Activated CD8-positive, alpha-beta memory T cell treated with anti-CD3 and anti-CD28 coated beads for 36 hours (primary cell): ENCODE results near the gene OR4A47. TPM values are rescaled to one million over a fixed set of nuclear protein-coding genes. Genes with fewer than 3 reads are reported as not detected.
"Not testable (repeated sequence)": the region's sequence is repeated elsewhere in the genome, so short reads cannot be mapped to it uniquely, and the experiment has no call there.

ENCODE experiments used
- CTCF ChIA-PET: fragments of 350-600 bp; sonication (Branson Sonifier 250); formaldehyde crosslinking; loops from one replicate; lab custom pipeline; 2021; ENCODE audit warnings: antibody characterized with exemption; lab: Charles Lee
- POLR2A ChIA-PET: fragments of 350-600 bp; sonication (Branson Sonifier 250); formaldehyde crosslinking; loops from one replicate; lab custom pipeline; 2021; ENCODE audit warnings: antibody characterized with exemption; lab: Charles Lee
- total RNA-seq, 2 experiments: library from RNA; stranded (reverse); gene quantifications; one replicate each; pipeline ENCODE4 v1.2.3, GENCODE V29; 2021

OR4A47 gene
- total RNA-seq, result not detected

- CTCF ChIA-PET, POLR2A ChIA-PET: not testable (repeated sequence)
Observed at GRCh38 chr11:48488493-48488892, at the start of gene OR4A47. Gene OR4A47 (plus strand): TSS chr11:48488793. CDS start chr11:48488793, 0 bp downstream.

- POLR2A ChIA-PET, CTCF ChIA-PET: not testable (repeated sequence)
Observed at GRCh38 chr11:48455909-48456308, 32.7 kb upstream of the OR4A47 start.

- POLR2A ChIA-PET, CTCF ChIA-PET: not testable (repeated sequence)
Observed at GRCh38 chr11:48473966-48474365, 14.6 kb upstream of the OR4A47 start.

GRCh38 chr11:48474703-48475102, 13.9 kb upstream of the OR4A47 start:
- POLR2A ChIA-PET, CTCF ChIA-PET: not testable (repeated sequence)

- POLR2A ChIA-PET, CTCF ChIA-PET: not testable (repeated sequence)
Observed at GRCh38 chr11:48506169-48506568, 17.6 kb downstream of the OR4A47 start.

- CTCF ChIA-PET, result no interaction called here
- POLR2A ChIA-PET, result no interaction called here
Observed at GRCh38 chr11:48538991-48539390, 50.4 kb downstream of the OR4A47 start.

Other genes starting within 250 kb of the OR4A47 start
- not detected for gene OR4X2, start 243.7 kb upstream of the OR4A47 start, total RNA-seq
- gene OR4X1, start 224.9 kb upstream of the OR4A47 start, total RNA-seq, result not detected
- gene OR4S1, start 182.6 kb upstream of the OR4A47 start, total RNA-seq, result not detected
- not detected for gene OR4C3, start 163.9 kb upstream of the OR4A47 start, total RNA-seq
- not detected for gene OR4C5, start 122.3 kb upstream of the OR4A47 start, total RNA-seq